IPS DF 19.7 (cell line): ENCODE data around the gene TMEM61.

Experiments used
- DNase-seq: peaks from one replicate; pipeline ENCODE4 v3.0.0-alpha.2; 2013; ENCODE audit warnings: low read depth, low spot score

TMEM61 gene

DNA sequence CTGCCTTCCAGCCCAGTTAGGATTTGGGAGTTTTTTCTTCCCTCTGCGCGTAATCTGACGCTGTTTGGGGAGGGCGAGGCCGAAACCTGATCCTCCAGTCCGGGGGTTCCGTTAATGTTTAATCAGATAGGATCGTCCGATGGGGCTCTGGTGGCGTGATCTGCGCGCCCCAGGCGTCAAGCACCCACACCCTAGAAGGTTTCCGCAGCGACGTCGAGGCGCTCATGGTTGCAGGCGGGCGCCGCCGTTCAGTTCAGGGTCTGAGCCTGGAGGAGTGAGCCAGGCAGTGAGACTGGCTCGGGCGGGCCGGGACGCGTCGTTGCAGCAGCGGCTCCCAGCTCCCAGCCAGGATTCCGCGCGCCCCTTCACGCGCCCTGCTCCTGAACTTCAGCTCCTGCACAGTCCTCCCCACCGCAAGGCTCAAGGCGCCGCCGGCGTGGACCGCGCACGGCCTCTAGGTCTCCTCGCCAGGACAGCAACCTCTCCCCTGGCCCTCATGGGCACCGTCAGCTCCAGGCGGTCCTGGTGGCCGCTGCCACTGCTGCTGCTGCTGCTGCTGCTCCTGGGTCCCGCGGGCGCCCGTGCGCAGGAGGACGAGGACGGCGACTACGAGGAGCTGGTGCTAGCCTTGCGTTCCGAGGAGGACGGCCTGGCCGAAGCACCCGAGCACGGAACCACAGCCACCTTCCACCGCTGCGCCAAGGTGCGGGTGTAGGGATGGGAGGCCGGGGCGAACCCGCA, 59.1 kb downstream of the TMEM61 start, which contains the start of gene PCSK9:
PCSK9 (plus strand) TSS at position 207 of the 741 bp plus-strand sequence; CDS start at position 497, 290 bp downstream.
- DNase-seq: no peak

GRCh38 chr1:55040083-55040932, 59.9 kb downstream of the TMEM61 start:
- DNase-seq: no peak

GRCh38 chr1:55040933-55041494, 60.6 kb downstream of the TMEM61 start:
- DNase-seq: no peak

DNA sequence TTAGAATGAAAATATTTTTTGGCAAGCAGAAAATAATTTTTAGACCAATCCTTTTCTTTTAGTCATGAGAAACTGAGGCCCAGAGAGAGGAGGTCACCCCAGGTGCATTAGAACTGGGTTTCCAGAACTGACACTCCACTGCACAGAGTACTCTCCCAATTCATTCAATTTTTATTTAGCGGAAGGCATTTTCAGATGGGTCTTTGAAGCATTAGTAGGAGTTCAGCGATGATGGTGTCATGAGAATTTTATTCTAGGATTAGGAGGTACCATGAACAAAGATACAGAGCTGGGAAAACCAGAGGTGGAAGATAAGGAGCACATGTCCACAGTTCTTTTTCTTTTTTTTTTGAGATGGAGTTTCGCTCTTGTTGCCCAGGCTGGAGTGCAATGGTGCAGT, 61.2 kb downstream of the TMEM61 start:
- DNase-seq: no peak
